Thyroid gland (tissue), 4 donors: ENCODE data around the gene SNRNP25.

Experiments used
- CTCF ChIP-seq, 6 experiments: fragments of 200-600 bp in 3 of 6; fragments of 450-650 bp in 3 of 6; sonication (generic) in 3 of 6; IDR thresholded peaks; one replicate each; pipeline ENCODE4 v1.5.1; 2016 to 2019; ENCODE audit warnings: antibody characterized with exemption in 6 of 6, mild to moderate bottlenecking in 2 of 6, inconsistent platforms in 1 of 6, moderate library complexity in 1 of 6
- POLR2A ChIP-seq, 2 donors: fragments of 450-650 bp; IDR thresholded peaks; one replicate each; pipeline ENCODE4 v1.6.1; 2017; ENCODE audit warnings: antibody characterized with exemption in 2 of 2, mild to moderate bottlenecking in 2 of 2, moderate library complexity in 1 of 2

GRCh38 chr16:63998-64913, 10.6 kb downstream of the SNRNP25 start:
- TF ChIP-seq CTCF (IDR thresholded peaks at IDR 0.05), result no peak
- no peak for TF ChIP-seq POLR2A (IDR thresholded peaks at IDR 0.05)
